ENCODE results near the gene CAMK1.

DNA sequence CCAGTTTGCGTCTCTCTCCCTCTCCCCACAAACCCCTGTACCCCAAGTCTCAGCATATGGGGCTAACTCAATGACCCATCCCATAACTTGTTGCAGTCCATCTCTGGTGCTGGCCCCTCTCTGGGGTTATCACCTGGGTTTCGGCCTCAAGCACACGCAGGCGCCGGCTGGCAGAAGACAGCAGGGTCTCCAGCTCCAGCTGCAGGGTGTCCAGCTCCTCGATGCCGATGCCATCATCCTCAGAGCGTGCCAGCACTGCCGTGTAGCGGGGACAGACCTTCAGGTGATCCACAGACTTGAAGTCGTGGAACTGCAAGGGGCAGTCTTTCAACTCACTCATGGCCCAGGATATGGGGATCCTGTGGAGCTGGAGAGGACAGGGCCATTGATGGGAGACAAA lies 21.4 kb upstream of the CAMK1 start:
- TF ChIP-seq, protein P1, sequence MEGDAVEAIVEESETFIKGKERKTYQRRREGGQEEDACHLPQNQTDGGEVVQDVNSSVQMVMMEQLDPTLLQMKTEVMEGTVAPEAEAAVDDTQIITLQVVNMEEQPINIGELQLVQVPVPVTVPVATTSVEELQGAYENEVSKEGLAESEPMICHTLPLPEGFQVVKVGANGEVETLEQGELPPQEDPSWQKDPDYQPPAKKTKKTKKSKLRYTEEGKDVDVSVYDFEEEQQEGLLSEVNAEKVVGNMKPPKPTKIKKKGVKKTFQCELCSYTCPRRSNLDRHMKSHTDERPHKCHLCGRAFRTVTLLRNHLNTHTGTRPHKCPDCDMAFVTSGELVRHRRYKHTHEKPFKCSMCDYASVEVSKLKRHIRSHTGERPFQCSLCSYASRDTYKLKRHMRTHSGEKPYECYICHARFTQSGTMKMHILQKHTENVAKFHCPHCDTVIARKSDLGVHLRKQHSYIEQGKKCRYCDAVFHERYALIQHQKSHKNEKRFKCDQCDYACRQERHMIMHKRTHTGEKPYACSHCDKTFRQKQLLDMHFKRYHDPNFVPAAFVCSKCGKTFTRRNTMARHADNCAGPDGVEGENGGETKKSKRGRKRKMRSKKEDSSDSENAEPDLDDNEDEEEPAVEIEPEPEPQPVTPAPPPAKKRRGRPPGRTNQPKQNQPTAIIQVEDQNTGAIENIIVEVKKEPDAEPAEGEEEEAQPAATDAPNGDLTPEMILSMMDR (IDR thresholded peaks at IDR 0.05): no peak
- TF ChIP-seq, protein P2, sequence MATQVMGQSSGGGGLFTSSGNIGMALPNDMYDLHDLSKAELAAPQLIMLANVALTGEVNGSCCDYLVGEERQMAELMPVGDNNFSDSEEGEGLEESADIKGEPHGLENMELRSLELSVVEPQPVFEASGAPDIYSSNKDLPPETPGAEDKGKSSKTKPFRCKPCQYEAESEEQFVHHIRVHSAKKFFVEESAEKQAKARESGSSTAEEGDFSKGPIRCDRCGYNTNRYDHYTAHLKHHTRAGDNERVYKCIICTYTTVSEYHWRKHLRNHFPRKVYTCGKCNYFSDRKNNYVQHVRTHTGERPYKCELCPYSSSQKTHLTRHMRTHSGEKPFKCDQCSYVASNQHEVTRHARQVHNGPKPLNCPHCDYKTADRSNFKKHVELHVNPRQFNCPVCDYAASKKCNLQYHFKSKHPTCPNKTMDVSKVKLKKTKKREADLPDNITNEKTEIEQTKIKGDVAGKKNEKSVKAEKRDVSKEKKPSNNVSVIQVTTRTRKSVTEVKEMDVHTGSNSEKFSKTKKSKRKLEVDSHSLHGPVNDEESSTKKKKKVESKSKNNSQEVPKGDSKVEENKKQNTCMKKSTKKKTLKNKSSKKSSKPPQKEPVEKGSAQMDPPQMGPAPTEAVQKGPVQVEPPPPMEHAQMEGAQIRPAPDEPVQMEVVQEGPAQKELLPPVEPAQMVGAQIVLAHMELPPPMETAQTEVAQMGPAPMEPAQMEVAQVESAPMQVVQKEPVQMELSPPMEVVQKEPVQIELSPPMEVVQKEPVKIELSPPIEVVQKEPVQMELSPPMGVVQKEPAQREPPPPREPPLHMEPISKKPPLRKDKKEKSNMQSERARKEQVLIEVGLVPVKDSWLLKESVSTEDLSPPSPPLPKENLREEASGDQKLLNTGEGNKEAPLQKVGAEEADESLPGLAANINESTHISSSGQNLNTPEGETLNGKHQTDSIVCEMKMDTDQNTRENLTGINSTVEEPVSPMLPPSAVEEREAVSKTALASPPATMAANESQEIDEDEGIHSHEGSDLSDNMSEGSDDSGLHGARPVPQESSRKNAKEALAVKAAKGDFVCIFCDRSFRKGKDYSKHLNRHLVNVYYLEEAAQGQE (IDR thresholded peaks at IDR 0.05; ENCODE audit: insufficient read depth in 1 of 2, low read depth in 2 of 2, low read length in 1 of 2): no peak
- no peak for TF ChIP-seq SIN3A (IDR thresholded peaks at IDR 0.05; ENCODE audit: borderline replicate concordance, insufficient read depth, low read depth, low read length)
- TF ChIP-seq POLR2AphosphoS5 (IDR thresholded peaks at IDR 0.05; ENCODE audit: low read depth, low read length): no peak

Measured in Panc1 (cell line).